ENCODE data around the gene GSDME.
"Not testable (repeated sequence)": the region's sequence is repeated elsewhere in the genome, so short reads cannot be mapped to it uniquely, and the experiment has no call there.

Gene GSDME

DNA sequence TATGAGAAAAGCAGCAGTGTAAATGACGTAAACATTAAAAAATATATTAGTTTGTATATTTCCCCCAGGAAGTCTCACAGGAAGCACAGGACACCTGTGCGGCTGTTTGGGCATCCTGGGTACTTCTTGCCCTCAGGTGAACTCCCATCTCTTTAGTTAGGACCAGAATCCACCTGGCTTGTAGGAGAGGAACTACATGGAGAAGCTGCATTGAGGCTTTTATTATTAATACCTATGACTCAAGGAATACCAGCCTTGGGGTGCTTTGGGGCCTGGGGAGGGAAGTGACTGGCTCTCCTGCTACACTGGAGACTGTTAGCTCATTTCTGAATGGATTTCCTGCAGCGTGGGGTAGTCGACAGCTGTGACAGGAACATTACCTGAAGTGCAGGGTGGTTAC is 40.0 kb upstream of the GSDME start:
- H3K79me2 ChIP-seq (ENCODE audit: control insufficient read depth, low read length): no peaks in the 10 kb centered on the region
- H3F3A ChIP-seq (ENCODE audit: control insufficient read depth, insufficient read depth): peaks cover 15% of the 10 kb centered on the region
- no peak overlapping the region for H3K4me3 ChIP-seq (ENCODE audit: low read length)
- H3K4me2 ChIP-seq (ENCODE audit: low read length): no peak overlapping the region
- no peaks in the 10 kb centered on the region for H3K27me3 ChIP-seq (ENCODE audit: control insufficient read depth, low read length)
- peaks cover 56% of the 10 kb centered on the region for H3K36me3 ChIP-seq (ENCODE audit: control insufficient read depth, low read length)
- H3K9me2 ChIP-seq (replicated peaks; ENCODE audit: control insufficient read depth, low read length): no peaks in the 10 kb centered on the region
- TF ChIP-seq EZH2phosphoT487 (IDR thresholded peaks at IDR 0.05; ENCODE audit: borderline replicate concordance, low read length): no peak
- TF ChIP-seq, protein P1, sequence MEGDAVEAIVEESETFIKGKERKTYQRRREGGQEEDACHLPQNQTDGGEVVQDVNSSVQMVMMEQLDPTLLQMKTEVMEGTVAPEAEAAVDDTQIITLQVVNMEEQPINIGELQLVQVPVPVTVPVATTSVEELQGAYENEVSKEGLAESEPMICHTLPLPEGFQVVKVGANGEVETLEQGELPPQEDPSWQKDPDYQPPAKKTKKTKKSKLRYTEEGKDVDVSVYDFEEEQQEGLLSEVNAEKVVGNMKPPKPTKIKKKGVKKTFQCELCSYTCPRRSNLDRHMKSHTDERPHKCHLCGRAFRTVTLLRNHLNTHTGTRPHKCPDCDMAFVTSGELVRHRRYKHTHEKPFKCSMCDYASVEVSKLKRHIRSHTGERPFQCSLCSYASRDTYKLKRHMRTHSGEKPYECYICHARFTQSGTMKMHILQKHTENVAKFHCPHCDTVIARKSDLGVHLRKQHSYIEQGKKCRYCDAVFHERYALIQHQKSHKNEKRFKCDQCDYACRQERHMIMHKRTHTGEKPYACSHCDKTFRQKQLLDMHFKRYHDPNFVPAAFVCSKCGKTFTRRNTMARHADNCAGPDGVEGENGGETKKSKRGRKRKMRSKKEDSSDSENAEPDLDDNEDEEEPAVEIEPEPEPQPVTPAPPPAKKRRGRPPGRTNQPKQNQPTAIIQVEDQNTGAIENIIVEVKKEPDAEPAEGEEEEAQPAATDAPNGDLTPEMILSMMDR (IDR thresholded peaks at IDR 0.05; ENCODE audit: low read depth, low read length, poor library complexity, severe bottlenecking): no peak
- no peaks in the 10 kb centered on the region for H4K20me1 ChIP-seq (ENCODE audit: control insufficient read depth, insufficient read depth, low read depth, low read length)
- peaks cover 16% of the 10 kb centered on the region for H3K4me1 ChIP-seq (ENCODE audit: control insufficient read depth, low read length)
- H3K27ac ChIP-seq (ENCODE audit: low read depth, low read length): no peak overlapping the region
- H3K9me3 ChIP-seq (ENCODE audit: control insufficient read depth, insufficient read depth, low read length): no peaks in the 10 kb centered on the region

- Histone ChIP-seq H3K9me3 (ENCODE audit: control insufficient read depth, insufficient read depth, low read length) (no peaks in the 10 kb centered on the region), H3K27me3 (ENCODE audit: control insufficient read depth, low read length) (no peaks in the 10 kb centered on the region), H3K4me1 (ENCODE audit: control insufficient read depth, low read length) (peaks cover 16% of the 10 kb centered on the region), H3K79me2 (ENCODE audit: control insufficient read depth, low read length) (no peaks in the 10 kb centered on the region), H3K4me2 (ENCODE audit: low read length) (no peak overlapping the region), H3K9me2 (replicated peaks; ENCODE audit: control insufficient read depth, low read length) (no peaks in the 10 kb centered on the region), H3K36me3 (ENCODE audit: control insufficient read depth, low read length) (peaks cover 37% of the 10 kb centered on the region), H4K20me1 (ENCODE audit: control insufficient read depth, insufficient read depth, low read depth, low read length) (no peaks in the 10 kb centered on the region), H3F3A (ENCODE audit: control insufficient read depth, insufficient read depth) (peaks cover 15% of the 10 kb centered on the region), H3K27ac (ENCODE audit: low read depth, low read length) (no peak overlapping the region), H3K4me3 (ENCODE audit: low read length) (no peak overlapping the region)
- TF ChIP-seq, protein P1 (IDR thresholded peaks at IDR 0.05; ENCODE audit: low read depth, low read length, poor library complexity, severe bottlenecking): no peak
- no peak for TF ChIP-seq EZH2phosphoT487 (IDR thresholded peaks at IDR 0.05; ENCODE audit: borderline replicate concordance, low read length)
These were observed 38.1 kb upstream of the GSDME start for GRCh38 chr7:24795407-24795767.

GRCh38 chr7:24794751-24795406 is 37.6 kb upstream of the GSDME start:
- not testable (repeated sequence) for H3K9me2 ChIP-seq (replicated peaks; ENCODE audit: control insufficient read depth, low read length); H3K4me3 ChIP-seq (ENCODE audit: low read length); H4K20me1 ChIP-seq (ENCODE audit: control insufficient read depth, insufficient read depth, low read depth, low read length); H3K27ac ChIP-seq (ENCODE audit: low read depth, low read length); H3K9me3 ChIP-seq (ENCODE audit: control insufficient read depth, insufficient read depth, low read length); H3K27me3 ChIP-seq (ENCODE audit: control insufficient read depth, low read length); H3K79me2 ChIP-seq (ENCODE audit: control insufficient read depth, low read length)
- peaks cover 15% of the 10 kb centered on the region for H3F3A ChIP-seq (ENCODE audit: control insufficient read depth, insufficient read depth)
- peak overlapping the region; percentile 18; the same call in 1 of the 2 replicates for H3K4me2 ChIP-seq (ENCODE audit: low read length)
- peaks cover 16% of the 10 kb centered on the region for H3K4me1 ChIP-seq (ENCODE audit: control insufficient read depth, low read length)
- H3K36me3 ChIP-seq (ENCODE audit: control insufficient read depth, low read length): peaks cover 33% of the 10 kb centered on the region

- Histone ChIP-seq H3K4me3 (ENCODE audit: low read length) (0 out of 2 replicates have a peak overlapping the region, but pooled peaks have one; percentile 0), H4K20me1 (ENCODE audit: control insufficient read depth, insufficient read depth, low read depth, low read length) (no peaks in the 10 kb centered on the region), H3K9me2 (replicated peaks; ENCODE audit: control insufficient read depth, low read length) (no peaks in the 10 kb centered on the region), H3F3A (ENCODE audit: control insufficient read depth, insufficient read depth) (peaks cover 12% of the 10 kb centered on the region), H3K36me3 (ENCODE audit: control insufficient read depth, low read length) (peaks cover 30% of the 10 kb centered on the region), H3K4me2 (ENCODE audit: low read length) (peak overlapping the region; percentile 18), H3K27ac (ENCODE audit: low read depth, low read length) (0 out of 2 replicates have a peak overlapping the region, but pooled peaks have one; percentile 1), H3K27me3 (ENCODE audit: control insufficient read depth, low read length) (no peaks in the 10 kb centered on the region), H3K79me2 (ENCODE audit: control insufficient read depth, low read length) (no peaks in the 10 kb centered on the region), H3K4me1 (ENCODE audit: control insufficient read depth, low read length) (peaks cover 16% of the 10 kb centered on the region), H3K9me3 (ENCODE audit: control insufficient read depth, insufficient read depth, low read length) (no peaks in the 10 kb centered on the region)
- no peak for TF ChIP-seq EZH2phosphoT487 (IDR thresholded peaks at IDR 0.05; ENCODE audit: borderline replicate concordance, low read length)
- TF ChIP-seq, protein P1 (IDR thresholded peaks at IDR 0.05; ENCODE audit: low read depth, low read length, poor library complexity, severe bottlenecking): no peak
These were observed 36.9 kb upstream of the GSDME start for GRCh38 chr7:24793982-24794648.

Data from DOHH2 (cell line).